ENCODE data around the gene RPS6KA4.
"Not testable (repeated sequence)": the region's sequence is repeated elsewhere in the genome, so short reads cannot be mapped to it uniquely, and the experiment has no call there.

Gene RPS6KA4

DNA sequence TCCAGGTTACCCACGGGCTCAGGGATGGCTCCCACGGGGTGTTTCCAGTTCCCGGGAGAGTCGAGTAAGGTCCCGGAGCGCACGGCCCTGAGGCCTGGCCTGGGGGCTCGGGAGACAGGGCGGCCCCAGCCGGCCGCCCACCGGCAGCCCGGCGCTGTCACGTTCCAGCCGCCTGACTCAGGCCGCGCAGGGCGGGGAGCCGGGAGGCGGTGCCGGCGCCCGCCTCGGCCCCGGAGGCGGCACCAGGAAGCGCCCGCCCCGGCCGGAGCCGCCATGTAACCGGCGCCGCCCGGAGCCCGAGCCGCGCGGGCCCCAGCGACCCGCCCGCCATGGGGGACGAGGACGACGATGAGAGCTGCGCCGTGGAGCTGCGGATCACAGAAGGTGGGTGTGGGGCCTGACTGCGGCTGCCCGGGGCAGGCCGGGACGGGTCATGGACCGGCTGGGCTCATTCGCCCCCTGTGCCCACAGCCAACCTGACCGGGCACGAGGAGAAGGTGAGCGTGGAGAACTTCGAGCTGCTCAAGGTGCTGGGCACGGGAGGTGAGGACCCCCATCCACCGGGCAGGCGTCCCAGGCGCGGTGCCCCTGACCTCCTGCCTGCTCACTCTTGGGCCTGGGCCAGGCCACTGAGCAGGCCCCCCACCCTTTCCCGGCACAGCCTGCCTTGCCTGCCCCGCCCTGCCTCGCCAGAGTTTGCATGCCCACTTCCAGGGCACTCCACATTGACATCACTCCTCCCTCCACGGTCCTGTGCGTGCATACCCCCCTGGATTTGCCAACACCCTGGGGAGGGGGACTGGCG is at the start of gene RPS6KA4:
TSS of gene RPS6KA4 (plus strand) at position 256 of the 805 bp plus-strand sequence. CDS start at position 330, 74 bp downstream.
- ATAC-seq (replicated peaks) = peak; percentile 75 to 77
- Mint-ChIP-seq H3K27ac (peak within 1 kb of the TSS; percentile 85), H3K4me1 (peaks cover 42 to 65% of the 10 kb centered on the region in 2 donors), H3K9me3 (no peaks in the 10 kb centered on the region), H3K27me3 (no peaks in the 10 kb centered on the region), H3K36me3 (peaks cover 26 to 43% of the 10 kb centered on the region in 2 donors), H3K4me3 (peak within 1 kb of the TSS; percentile 88 to 89)
- peak; percentile 47 for DNase-seq

DNA sequence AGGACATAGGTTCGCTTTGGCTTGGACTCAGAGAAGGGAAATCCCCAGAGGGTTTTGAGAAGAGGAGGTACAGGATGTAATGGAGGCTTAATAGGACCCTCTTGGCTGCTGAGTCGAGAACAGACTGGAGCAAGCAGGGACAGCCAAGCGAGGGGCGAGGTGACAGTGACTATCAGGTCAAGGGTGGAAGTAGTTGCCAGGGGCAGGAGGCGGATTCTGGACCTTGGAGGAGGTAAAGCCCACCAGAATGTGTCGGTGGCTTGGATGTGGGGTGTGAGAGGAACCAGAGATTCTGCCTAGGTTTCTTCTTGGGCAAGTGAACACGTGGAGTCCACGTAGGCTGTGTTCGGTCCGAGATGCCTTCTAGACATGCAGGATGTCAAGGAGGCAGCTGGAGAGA is 46.0 kb upstream of the RPS6KA4 start:
- no peaks in the 10 kb centered on the region for H3K9me3 Mint-ChIP-seq
- H3K36me3 Mint-ChIP-seq = peaks cover 31 to 35% of the 10 kb centered on the region in 2 donors
- no peak for DNase-seq
- peak overlapping the region; percentile 22 for H3K27ac Mint-ChIP-seq
- no peak for ATAC-seq (replicated peaks)
- no peak overlapping the region for H3K4me3 Mint-ChIP-seq
- H3K4me1 Mint-ChIP-seq = peaks cover 27 to 48% of the 10 kb centered on the region in 2 donors
- H3K27me3 Mint-ChIP-seq = no peaks in the 10 kb centered on the region

DNA sequence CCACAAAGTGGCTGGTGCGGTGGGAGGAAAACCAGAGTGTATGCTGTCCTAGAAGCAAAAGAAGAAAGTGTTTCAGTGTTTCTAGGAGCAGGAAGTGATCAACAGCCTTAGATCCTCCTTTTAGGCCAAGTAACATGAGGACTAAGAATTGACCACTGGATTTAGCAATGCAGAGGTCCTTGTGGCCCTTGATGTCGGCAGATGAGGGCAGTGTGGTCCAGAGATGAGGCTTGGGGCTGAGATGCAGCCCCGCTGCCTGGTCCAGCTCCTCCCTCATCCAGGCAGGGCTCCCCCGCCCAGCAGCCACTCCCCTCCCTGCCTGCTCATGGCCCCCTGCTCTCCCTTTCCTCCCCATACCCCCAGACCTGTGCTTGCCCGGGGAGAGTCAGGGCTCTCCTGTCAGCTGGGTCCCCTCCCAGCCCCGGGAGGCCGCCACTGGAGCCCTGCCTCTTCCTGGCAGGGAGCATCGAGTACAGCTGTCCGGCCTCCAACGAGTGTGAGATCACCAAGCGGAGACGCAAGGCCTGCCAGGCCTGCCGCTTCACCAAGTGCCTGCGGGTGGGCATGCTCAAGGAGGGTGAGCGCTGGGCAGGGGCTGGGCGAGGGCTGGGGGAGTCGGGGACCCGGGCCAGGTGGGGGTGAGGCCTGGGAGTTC is 45.3 kb upstream of the RPS6KA4 start:
- Mint-ChIP-seq H3K36me3 (peaks cover 34 to 35% of the 10 kb centered on the region in 2 donors), H3K27ac (peak overlapping the region; percentile 6)

DNA sequence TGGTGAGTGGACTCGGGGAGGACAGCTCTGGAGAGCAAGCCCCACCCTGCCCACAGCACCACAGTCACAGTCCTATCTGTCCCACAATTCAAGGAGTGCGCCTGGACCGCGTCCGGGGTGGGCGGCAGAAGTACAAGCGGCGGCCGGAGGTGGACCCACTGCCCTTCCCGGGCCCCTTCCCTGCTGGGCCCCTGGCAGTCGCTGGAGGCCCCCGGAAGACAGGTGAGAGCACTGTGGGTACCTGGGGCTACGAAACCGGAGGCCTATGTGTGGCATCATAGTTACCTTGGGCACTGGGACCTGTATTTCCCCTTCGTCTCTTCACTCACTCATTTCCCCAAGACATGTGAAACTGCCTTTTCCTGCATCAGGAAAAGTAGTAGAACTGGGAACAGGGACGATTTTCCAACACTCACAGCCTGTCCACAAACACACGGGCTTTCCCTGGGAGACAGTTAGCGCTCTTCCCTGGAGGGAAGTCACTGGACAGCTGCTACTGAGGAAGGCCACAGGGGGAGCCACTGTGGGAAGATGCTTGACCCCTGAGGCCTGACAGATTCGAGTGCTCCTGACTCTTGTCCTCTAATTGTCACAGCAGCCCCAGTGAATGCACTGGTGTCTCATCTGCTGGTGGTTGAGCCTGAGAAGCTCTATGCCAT is 44.7 kb upstream of the RPS6KA4 start:
- no peaks in the 10 kb centered on the region for H3K27me3 Mint-ChIP-seq
- peaks cover 38 to 41% of the 10 kb centered on the region in 2 donors for H3K36me3 Mint-ChIP-seq
- DNase-seq (no peak), ATAC-seq (replicated peaks) (no peak)
- no peak overlapping the region for H3K4me3 Mint-ChIP-seq
- H3K4me1 Mint-ChIP-seq = peaks cover 33 to 60% of the 10 kb centered on the region in 2 donors
- H3K27ac Mint-ChIP-seq = peak overlapping the region; percentile 83
- no peaks in the 10 kb centered on the region for H3K9me3 Mint-ChIP-seq

More for the DNA sequence above, 45.3 kb upstream of the RPS6KA4 start:
- peaks cover 28 to 54% of the 10 kb centered on the region in 2 donors for H3K4me1 Mint-ChIP-seq
- no peak overlapping the region for H3K4me3 Mint-ChIP-seq
- DNase-seq (no peak), ATAC-seq (replicated peaks) (no peak)
- H3K9me3 Mint-ChIP-seq = no peaks in the 10 kb centered on the region
- no peaks in the 10 kb centered on the region for H3K27me3 Mint-ChIP-seq

DNA sequence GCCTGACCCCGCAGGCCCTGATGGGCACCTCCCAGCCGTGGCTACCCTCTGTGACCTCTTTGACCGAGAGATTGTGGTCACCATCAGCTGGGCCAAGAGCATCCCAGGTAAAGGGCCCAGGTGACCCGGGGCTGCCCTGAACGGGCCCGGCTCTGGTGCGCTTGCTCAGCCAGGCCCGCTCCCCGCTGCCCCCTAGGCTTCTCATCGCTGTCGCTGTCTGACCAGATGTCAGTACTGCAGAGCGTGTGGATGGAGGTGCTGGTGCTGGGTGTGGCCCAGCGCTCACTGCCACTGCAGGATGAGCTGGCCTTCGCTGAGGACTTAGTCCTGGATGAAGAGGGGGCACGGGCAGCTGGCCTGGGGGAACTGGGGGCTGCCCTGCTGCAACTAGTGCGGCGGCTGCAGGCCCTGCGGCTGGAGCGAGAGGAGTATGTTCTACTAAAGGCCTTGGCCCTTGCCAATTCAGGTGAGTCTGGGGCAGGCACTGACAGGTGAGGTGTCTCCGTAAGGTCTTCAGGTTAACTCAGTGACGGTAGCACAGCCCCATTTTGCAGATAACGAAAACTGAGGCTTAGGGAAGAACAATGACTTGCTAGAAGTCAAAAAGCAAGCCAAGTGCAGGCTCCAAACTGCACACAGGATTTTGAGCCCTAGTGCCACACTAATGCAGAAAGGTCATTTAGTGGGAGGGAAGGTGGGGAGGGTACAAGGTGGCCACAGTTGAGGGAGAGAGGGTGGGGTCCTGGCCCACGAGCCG is 44.0 kb upstream of the RPS6KA4 start:
- H3K4me3 Mint-ChIP-seq = peak overlapping the region in 1 of 2 donors; percentile 6
- H3K9me3 Mint-ChIP-seq = no peaks in the 10 kb centered on the region
- H3K27ac Mint-ChIP-seq = peak overlapping the region; percentile 37
- peaks cover 37 to 67% of the 10 kb centered on the region in 2 donors for H3K4me1 Mint-ChIP-seq
- DNase-seq (no peak), ATAC-seq (replicated peaks) (no peak)
- peaks cover 44 to 46% of the 10 kb centered on the region in 2 donors for H3K36me3 Mint-ChIP-seq
- no peaks in the 10 kb centered on the region for H3K27me3 Mint-ChIP-seq

DNA sequence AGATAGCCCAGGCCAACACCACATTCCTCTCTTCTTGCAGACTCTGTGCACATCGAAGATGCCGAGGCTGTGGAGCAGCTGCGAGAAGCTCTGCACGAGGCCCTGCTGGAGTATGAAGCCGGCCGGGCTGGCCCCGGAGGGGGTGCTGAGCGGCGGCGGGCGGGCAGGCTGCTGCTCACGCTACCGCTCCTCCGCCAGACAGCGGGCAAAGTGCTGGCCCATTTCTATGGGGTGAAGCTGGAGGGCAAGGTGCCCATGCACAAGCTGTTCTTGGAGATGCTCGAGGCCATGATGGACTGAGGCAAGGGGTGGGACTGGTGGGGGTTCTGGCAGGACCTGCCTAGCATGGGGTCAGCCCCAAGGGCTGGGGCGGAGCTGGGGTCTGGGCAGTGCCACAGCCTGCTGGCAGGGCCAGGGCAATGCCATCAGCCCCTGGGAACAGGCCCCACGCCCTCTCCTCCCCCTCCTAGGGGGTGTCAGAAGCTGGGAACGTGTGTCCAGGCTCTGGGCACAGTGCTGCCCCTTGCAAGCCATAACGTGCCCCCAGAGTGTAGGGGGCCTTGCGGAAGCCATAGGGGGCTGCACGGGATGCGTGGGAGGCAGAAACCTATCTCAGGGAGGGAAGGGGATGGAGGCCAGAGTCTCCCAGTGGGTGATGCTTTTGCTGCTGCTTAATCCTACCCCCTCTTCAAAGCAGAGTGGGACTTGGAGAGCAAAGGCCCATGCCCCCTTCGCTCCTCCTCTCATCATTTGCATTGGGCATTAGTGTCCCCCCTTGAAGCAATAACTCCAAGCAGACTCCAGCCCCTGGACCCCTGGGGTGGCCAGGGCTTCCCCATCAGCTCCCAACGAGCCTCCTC is 43.1 kb upstream of the RPS6KA4 start:
- not testable (repeated sequence) for H3K9me3 Mint-ChIP-seq; DNase-seq; H3K27me3 Mint-ChIP-seq; ATAC-seq (replicated peaks)
- Mint-ChIP-seq H3K27ac (peak overlapping the region; percentile 100), H3K36me3 (peaks cover 50 to 53% of the 10 kb centered on the region in 2 donors), H3K4me3 (peak overlapping the region; percentile 94 to 96), H3K4me1 (peaks cover 40 to 72% of the 10 kb centered on the region in 2 donors)

DNA sequence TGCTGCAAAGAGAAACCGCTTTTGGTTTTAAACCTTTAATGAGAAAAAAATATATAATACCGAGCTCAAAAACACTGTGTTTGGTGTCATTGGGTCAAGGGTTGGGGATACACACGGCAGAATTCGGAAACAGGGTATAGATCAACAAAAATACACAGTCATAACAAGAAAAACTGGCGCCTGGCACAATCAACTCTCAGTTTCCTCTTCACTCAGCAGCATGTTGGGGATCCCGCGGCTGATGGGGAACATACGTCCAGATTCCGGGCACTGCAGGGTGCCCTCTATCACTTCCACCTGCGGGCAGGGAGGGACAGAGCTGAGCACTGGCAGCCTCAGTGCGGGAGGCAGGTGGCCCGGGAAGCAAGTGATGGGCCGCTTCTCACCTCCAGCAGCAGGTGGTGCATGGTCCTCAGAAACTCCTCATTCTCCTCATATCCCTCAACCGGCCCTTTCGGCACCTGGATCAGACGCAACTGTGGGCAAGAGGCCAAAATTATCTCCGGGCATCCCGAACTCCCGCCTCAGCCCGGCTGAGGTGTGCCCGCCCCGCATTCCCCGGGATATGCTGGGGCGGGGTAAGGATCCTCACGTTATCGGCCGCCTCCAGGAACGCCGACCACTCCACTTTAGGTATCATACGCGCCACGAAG is 42.2 kb upstream of the RPS6KA4 start:
- peak; percentile 2 to 15 for ATAC-seq (replicated peaks)
- H3K9me3 Mint-ChIP-seq = no peaks in the 10 kb centered on the region
- peak overlapping the region; percentile 94 to 96 for H3K4me3 Mint-ChIP-seq
- H3K27me3 Mint-ChIP-seq = no peaks in the 10 kb centered on the region
- no peak for DNase-seq
- peak overlapping the region; percentile 100 for H3K27ac Mint-ChIP-seq
- peaks cover 55 to 61% of the 10 kb centered on the region in 2 donors for H3K36me3 Mint-ChIP-seq
- H3K4me1 Mint-ChIP-seq = peaks cover 42 to 72% of the 10 kb centered on the region in 2 donors

DNA sequence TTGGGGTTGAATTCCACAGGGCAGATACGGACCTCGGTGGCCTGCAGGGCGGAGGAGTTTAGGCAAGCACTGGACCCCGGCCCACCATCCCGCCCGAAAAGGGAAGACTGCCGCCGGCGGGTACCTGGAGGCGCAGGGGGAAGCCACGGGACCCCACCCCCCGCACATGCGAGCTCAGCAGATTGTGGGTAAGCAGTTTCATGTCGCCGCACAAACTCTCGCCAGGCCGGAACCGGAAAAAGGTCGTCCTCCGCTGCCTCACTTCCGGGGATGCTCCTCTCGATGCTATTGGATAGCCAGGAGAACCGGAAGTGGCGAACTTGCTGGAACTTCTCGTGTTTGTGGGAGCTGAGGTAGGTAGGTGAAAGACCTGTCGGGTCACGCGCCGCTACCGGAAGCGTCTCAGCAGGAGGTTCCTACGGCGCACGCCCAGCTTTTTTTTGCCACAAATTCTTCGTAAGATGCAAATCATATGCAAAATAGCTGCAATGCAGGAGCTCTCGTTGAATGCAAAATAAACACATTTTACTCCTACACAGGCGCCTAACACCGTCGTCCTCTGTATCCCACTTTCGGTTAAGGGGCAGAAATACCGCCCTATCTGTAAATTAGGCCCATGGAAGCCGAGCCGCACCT is 41.5 kb upstream of the RPS6KA4 start, which contains the start of gene TRMT112:
TSS of gene TRMT112 (minus strand) at position 235 of the 636 bp plus-strand sequence. CDS start at position 202, 33 bp downstream.
- H3K36me3 Mint-ChIP-seq = peaks cover 59 to 63% of the 10 kb centered on the region in 2 donors
- DNase-seq (peak; percentile 97), ATAC-seq (replicated peaks) (peak; percentile 82 to 83)
- H3K27me3 Mint-ChIP-seq = no peaks in the 10 kb centered on the region
- peak within 1 kb of the TSS; percentile 94 to 96 for H3K4me3 Mint-ChIP-seq
- H3K9me3 Mint-ChIP-seq = no peaks in the 10 kb centered on the region
- peaks cover 41 to 69% of the 10 kb centered on the region in 2 donors for H3K4me1 Mint-ChIP-seq
- H3K27ac Mint-ChIP-seq = peak within 1 kb of the TSS; percentile 100

DNA sequence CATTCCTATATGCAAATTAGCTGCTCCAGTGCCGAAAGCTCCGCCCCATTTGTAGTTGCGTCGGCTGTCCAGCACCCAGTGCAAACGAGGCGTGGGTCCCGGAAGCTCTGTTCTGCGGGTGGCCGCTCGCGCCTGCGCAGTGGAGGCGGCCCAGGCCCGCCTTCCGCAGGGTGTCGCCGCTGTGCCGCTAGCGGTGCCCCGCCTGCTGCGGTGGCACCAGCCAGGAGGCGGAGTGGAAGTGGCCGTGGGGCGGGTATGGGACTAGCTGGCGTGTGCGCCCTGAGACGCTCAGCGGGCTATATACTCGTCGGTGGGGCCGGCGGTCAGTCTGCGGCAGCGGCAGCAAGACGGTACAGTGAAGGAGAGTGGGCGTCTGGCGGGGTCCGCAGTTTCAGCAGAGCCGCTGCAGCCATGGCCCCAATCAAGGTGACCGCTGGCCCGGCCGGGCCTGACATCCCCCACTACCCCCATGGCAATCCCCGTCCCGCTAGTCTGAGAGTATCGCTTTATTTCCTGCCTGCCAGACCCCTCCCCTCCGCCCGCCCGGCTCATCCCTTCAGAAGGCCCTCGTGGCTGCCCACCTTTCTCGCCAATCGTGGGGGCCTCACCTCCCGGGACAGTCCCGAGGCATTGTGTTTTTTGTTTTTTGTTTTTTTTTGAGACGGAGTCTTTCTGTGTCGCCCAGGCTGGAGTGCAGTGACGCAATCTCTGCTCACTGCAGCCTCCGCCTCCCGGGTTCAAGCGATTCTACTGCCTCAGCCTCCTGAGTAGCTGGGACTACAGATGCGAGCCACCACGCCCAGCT is 40.8 kb upstream of the RPS6KA4 start, which contains the start of gene PRDX5:
TSS of gene PRDX5 (plus strand) at position 161 of the 805 bp plus-strand sequence. CDS start at position 256, 95 bp downstream.
- Mint-ChIP-seq H3K36me3 (peaks cover 54 to 57% of the 10 kb centered on the region in 2 donors), H3K4me3 (peak within 1 kb of the TSS; percentile 94 to 96), H3K27me3 (no peaks in the 10 kb centered on the region), H3K27ac (peak within 1 kb of the TSS; percentile 100), H3K9me3 (no peaks in the 10 kb centered on the region), H3K4me1 (peaks cover 35 to 62% of the 10 kb centered on the region in 2 donors)
- DNase-seq = peak; percentile 97
- ATAC-seq (replicated peaks) = peak; percentile 79 to 86

DNA sequence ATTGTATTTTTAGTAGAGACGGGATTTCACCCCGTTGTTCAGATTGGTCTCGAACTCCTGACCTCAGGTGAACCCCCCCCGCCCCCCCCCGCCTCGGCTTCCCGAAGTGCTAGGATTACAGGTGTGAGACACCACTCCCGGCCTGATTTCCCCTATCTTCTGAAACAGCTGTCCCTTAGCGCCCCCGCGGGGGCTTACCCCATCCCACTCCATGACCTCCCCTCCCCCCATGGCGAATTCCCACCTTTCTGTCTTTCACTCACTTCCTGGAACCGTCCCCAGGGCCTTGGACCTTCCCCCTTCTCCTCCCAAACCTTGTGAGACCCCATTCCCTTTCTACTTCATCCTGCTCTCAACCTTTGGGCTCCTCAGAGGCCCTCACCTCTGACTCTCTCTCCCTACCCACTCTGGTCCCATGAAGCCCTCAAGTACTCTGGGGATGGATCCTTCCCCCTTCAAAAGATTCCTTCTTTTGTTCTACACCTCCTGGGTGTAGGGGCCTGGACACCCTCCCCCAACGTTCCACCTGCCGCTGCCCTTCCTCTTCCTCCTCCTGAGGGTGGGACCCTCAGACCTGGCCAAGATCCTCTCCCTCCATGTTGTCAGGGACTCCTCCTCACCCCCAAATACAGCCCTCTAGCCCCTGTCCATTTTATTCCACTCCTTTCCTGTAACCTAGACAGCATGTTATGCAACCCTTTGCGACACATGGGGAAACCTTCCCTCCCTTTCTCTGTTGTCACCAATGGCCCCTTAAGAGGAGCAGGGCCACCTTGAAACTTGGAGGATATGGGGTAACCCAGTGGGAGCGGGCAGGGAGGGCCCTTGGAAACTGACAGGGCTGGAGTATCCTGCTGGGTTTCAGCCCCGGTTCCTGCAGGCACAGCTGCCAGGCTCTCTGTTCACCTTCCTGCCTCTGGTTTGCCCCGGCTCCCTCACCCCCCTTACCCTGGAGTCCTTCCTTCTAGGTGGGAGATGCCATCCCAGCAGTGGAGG is 39.9 kb upstream of the RPS6KA4 start:
- H3K9me3 Mint-ChIP-seq = no peaks in the 10 kb centered on the region
- DNase-seq = no peak

More for the DNA sequence above, 39.9 kb upstream of the RPS6KA4 start:
- peaks cover 34 to 61% of the 10 kb centered on the region in 2 donors for H3K4me1 Mint-ChIP-seq
- peak overlapping the region; percentile 94 for H3K27ac Mint-ChIP-seq
- peak overlapping the region; percentile 94 to 96 for H3K4me3 Mint-ChIP-seq
- ATAC-seq (replicated peaks) = no peak
- H3K27me3 Mint-ChIP-seq = no peaks in the 10 kb centered on the region
- peaks cover 55 to 58% of the 10 kb centered on the region in 2 donors for H3K36me3 Mint-ChIP-seq
